HFFc6 (cell line): Measurements from ENCODE around the gene TMEM40. TPM values are rescaled to one million over a fixed set of nuclear protein-coding genes. Genes with fewer than 3 reads are reported as not detected.

Experiments used
- DNase-seq: peaks from one replicate; pipeline ENCODE4 v3.0.0-alpha.2; 2018
- H3K27ac Mint-ChIP-seq: 2 replicates; pipeline ENCODE4 v1.8.0; 2020; ENCODE audit warnings: mild to moderate bottlenecking, mixed read lengths
- H3K27me3 Mint-ChIP-seq: 2 replicates; pipeline ENCODE4 v1.8.0; 2021; ENCODE audit warnings: mild to moderate bottlenecking, moderate library complexity, mixed read lengths; ENCODE audit not compliant: insufficient read depth
- H3K36me3 Mint-ChIP-seq: 2 replicates; pipeline ENCODE4 v1.8.0; 2021; ENCODE audit warnings: low read depth, mixed read lengths
- H3K4me1 Mint-ChIP-seq: 2 replicates; pipeline ENCODE4 v1.8.0; 2020; ENCODE audit warnings: low read depth, mixed read lengths
- H3K4me3 Mint-ChIP-seq: 2 replicates; pipeline ENCODE4 v1.8.0; 2020; ENCODE audit warnings: mild to moderate bottlenecking, moderate library complexity, mixed read lengths
- H3K9me3 Mint-ChIP-seq: 2 replicates; pipeline ENCODE4 v1.8.0; 2020; ENCODE audit warnings: mild to moderate bottlenecking, mixed read lengths
- total RNA-seq, 6 experiments: library from RNA; stranded (reverse); fragmentation: NEBNext Ultra II Directional; extraction: Animal tissue kit (Norgen Biotek cat#: 25700); gene quantifications; 2 replicates in 1 of 6; 3 replicates in 5 of 6; pipeline ENCODE4 v1.2.3, GENCODE V29; 2021
- TF ChIP-seq, protein P1 (sequence below): fragments of 200-600 bp; sonication (generic); IDR thresholded peaks from 2 replicates; pipeline ENCODE4 v1.5.0; 2021; ENCODE audit warnings: antibody characterized with exemption, mild to moderate bottlenecking

The TMEM40 gene
- total RNA-seq, 6 experiments from 2014 or later, result 0.32 to 0.40 (median 0.36) TPM; not detected in 3

DNA sequence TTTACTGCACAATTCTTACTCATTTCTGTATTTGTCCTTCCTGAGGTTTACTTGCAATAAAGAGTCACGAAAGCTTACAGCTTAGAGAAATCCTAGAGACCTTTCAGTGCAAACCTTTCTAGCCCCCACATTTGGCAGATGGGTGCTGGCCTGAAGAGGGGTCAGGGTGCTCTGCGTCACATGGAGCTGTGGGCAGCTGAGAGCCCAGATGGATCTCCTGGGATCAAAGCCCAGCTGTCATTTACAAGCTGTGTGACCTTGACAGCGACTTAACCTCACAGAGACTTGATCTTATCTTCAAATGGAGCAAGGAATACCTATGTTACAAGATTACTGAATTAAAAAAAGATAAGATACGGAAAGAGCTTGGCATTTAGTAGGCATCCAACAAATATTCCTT, 71.1 kb downstream of the TMEM40 start:
- H3K4me1 Mint-ChIP-seq, result no peaks in the 10 kb centered on the region
- H3K27me3 Mint-ChIP-seq, result peaks cover 2% of the 10 kb centered on the region
- no peak overlapping the region for H3K4me3 Mint-ChIP-seq
- no peaks in the 10 kb centered on the region for H3K9me3 Mint-ChIP-seq
- TF ChIP-seq, protein P1, sequence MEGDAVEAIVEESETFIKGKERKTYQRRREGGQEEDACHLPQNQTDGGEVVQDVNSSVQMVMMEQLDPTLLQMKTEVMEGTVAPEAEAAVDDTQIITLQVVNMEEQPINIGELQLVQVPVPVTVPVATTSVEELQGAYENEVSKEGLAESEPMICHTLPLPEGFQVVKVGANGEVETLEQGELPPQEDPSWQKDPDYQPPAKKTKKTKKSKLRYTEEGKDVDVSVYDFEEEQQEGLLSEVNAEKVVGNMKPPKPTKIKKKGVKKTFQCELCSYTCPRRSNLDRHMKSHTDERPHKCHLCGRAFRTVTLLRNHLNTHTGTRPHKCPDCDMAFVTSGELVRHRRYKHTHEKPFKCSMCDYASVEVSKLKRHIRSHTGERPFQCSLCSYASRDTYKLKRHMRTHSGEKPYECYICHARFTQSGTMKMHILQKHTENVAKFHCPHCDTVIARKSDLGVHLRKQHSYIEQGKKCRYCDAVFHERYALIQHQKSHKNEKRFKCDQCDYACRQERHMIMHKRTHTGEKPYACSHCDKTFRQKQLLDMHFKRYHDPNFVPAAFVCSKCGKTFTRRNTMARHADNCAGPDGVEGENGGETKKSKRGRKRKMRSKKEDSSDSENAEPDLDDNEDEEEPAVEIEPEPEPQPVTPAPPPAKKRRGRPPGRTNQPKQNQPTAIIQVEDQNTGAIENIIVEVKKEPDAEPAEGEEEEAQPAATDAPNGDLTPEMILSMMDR, result no peak
- no peak for DNase-seq
- no peak overlapping the region for H3K27ac Mint-ChIP-seq
- no peaks in the 10 kb centered on the region for H3K36me3 Mint-ChIP-seq

DNA sequence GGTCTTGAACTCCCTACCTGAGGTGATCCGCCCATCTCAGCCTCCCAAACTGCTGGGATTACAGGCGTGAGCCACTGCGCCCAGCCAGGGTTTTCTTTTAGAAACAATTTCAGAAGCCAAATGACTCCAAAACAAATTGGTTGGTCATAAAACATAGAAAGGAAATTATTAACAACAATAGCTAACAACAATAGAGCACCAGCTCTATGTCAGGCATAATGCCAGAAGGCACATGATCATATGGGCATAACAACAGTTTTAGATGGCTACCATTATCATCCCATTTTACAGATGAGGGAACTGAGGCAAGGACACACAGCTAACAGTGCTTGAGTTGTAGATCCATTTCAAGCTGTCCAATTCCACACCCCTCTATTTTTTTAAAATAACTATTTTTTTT, 73.0 kb downstream of the TMEM40 start:
- Mint-ChIP-seq H3K4me3 (no peak overlapping the region), H3K4me1 (peaks cover 14% of the 10 kb centered on the region), H3K36me3 (no peaks in the 10 kb centered on the region), H3K27me3 (peaks cover 2% of the 10 kb centered on the region), H3K9me3 (no peaks in the 10 kb centered on the region), H3K27ac (no peak overlapping the region)
- no peak for DNase-seq
- TF ChIP-seq, protein P1, result no peak

Other genes with a start within 250 kb of the TMEM40 start
- not detected for gene MKRN2OS, start 213.8 kb downstream of the TMEM40 start, total RNA-seq
- 10 to 100 TPM; 31.0 to 35.8 (median 34.8) TPM for gene MKRN2, start 202.2 kb downstream of the TMEM40 start, total RNA-seq
- gene RAF1, start 95.1 kb downstream of the TMEM40 start, total RNA-seq, result 10 to 100 TPM; 78.9 to 97.5 (median 86.8) TPM
- gene CAND2, start 37.4 kb upstream of the TMEM40 start, total RNA-seq, result 10 to 100 TPM in 1 of 6 experiments, 1 to 10 TPM in 5; 4.5 to 10.5 (median 8.3) TPM
- gene RPL32, start 82.3 kb upstream of the TMEM40 start, total RNA-seq, result 1,000 to 10,000 TPM; 1,490 to 1,730 (median 1,677) TPM